Endothelial cell (in vitro differentiated cells): ENCODE results near the gene NIT1. TPM values are rescaled to one million over a fixed set of nuclear protein-coding genes. Genes with fewer than 3 reads are reported as not detected.

Source experiments
- DNase-seq: peaks from one replicate; pipeline ENCODE4 v3.0.0; 2021; ENCODE audit warnings: low spot score
- H3K27ac Mint-ChIP-seq: one replicate; pipeline ENCODE4 v1.8.0; 2021; ENCODE audit warnings: mixed read lengths, inconsistent platforms; ENCODE audit not compliant: unreplicated experiment
- H3K27me3 Mint-ChIP-seq: one replicate; pipeline ENCODE4 v1.8.0; 2021; ENCODE audit warnings: mild to moderate bottlenecking, moderate library complexity, mixed read lengths, inconsistent platforms; ENCODE audit not compliant: unreplicated experiment
- H3K36me3 Mint-ChIP-seq: one replicate; pipeline ENCODE4 v1.8.0; 2021; ENCODE audit warnings: mild to moderate bottlenecking, low read depth, mixed read lengths, inconsistent platforms; ENCODE audit not compliant: unreplicated experiment
- H3K4me1 Mint-ChIP-seq: one replicate; pipeline ENCODE4 v1.8.0; 2021; ENCODE audit warnings: mild to moderate bottlenecking, mixed read lengths, inconsistent platforms; ENCODE audit not compliant: unreplicated experiment
- H3K4me3 Mint-ChIP-seq: one replicate; pipeline ENCODE4 v1.8.0; 2021; ENCODE audit warnings: mild to moderate bottlenecking, mixed read lengths, inconsistent platforms; ENCODE audit not compliant: unreplicated experiment
- H3K9me3 Mint-ChIP-seq: one replicate; pipeline ENCODE4 v1.8.0; 2021; ENCODE audit warnings: mixed read lengths, inconsistent platforms; ENCODE audit not compliant: unreplicated experiment
- CTCF ChIP-seq: fragments of 200-600 bp; sonication (generic); IDR thresholded peaks from one replicate; pipeline ENCODE4 v1.5.0; 2021; ENCODE audit warnings: antibody characterized with exemption; ENCODE audit not compliant: unreplicated experiment
- total RNA-seq: library from RNA; stranded (reverse); fragmentation: NEBNext Ultra II Directional; extraction: Animal tissue kit (Norgen Biotek cat#: 25700); gene quantifications from one replicate; pipeline ENCODE4 v1.2.1, GENCODE V29; 2021; ENCODE audit not compliant: unreplicated experiment

Gene NIT1
- total RNA-seq, 1 donor from 2014 or later, result 20.5 TPM

- no peak for DNase-seq
- Mint-ChIP-seq H3K4me3 (no peak overlapping the region), H3K9me3 (no peaks in the 10 kb centered on the region), H3K27ac (no peak overlapping the region), H3K36me3 (peaks cover 15% of the 10 kb centered on the region), H3K27me3 (peaks cover 2% of the 10 kb centered on the region), H3K4me1 (peaks cover 16% of the 10 kb centered on the region)
- no peak for TF ChIP-seq CTCF
Observed at GRCh38 chr1:161096530-161096929, 21.4 kb upstream of the NIT1 start.

GRCh38 chr1:161098210-161099068, 19.5 kb upstream of the NIT1 start, which contains the start of gene KLHDC9:
TSS of gene KLHDC9 (plus strand) at chr1:161098361. CDS start at chr1:161098536, 175 bp downstream.
- H3K36me3 Mint-ChIP-seq, result peaks cover 20% of the 10 kb centered on the region

GRCh38 chr1:161099090-161099802, 18.7 kb upstream of the NIT1 start:
- Mint-ChIP-seq H3K27ac (peak overlapping the region; percentile 85), H3K9me3 (no peaks in the 10 kb centered on the region), H3K4me3 (peak overlapping the region; percentile 93), H3K36me3 (peaks cover 20% of the 10 kb centered on the region), H3K27me3 (peaks cover 3% of the 10 kb centered on the region), H3K4me1 (peaks cover 16% of the 10 kb centered on the region)
- TF ChIP-seq CTCF, result no peak
- no peak for DNase-seq

More at GRCh38 chr1:161098210-161099068, 19.5 kb upstream of the NIT1 start, which contains the start of gene KLHDC9:
- peak; percentile 10 for TF ChIP-seq CTCF
- DNase-seq, result peak; percentile 78
- peak within 1 kb of the TSS; percentile 85 for H3K27ac Mint-ChIP-seq
- peaks cover 16% of the 10 kb centered on the region for H3K4me1 Mint-ChIP-seq
- no peaks in the 10 kb centered on the region for H3K9me3 Mint-ChIP-seq
- H3K4me3 Mint-ChIP-seq, result peak within 1 kb of the TSS; percentile 93
- peaks cover 2% of the 10 kb centered on the region for H3K27me3 Mint-ChIP-seq

GRCh38 chr1:161100556-161100955, 17.3 kb upstream of the NIT1 start:
- TF ChIP-seq CTCF, result no peak
- H3K9me3 Mint-ChIP-seq, result no peaks in the 10 kb centered on the region
- peaks cover 3% of the 10 kb centered on the region for H3K27me3 Mint-ChIP-seq
- H3K4me3 Mint-ChIP-seq, result no peak overlapping the region
- peaks cover 20% of the 10 kb centered on the region for H3K36me3 Mint-ChIP-seq
- H3K27ac Mint-ChIP-seq, result no peak overlapping the region
- H3K4me1 Mint-ChIP-seq, result peaks cover 16% of the 10 kb centered on the region
- no peak for DNase-seq
